Middle frontal gyrus (tissue), 1 donor: ENCODE results near the gene SMPD4.
"Not testable (repeated sequence)": the region's sequence is repeated elsewhere in the genome, so short reads cannot be mapped to it uniquely, and the experiment has no call there.

Source experiments
- DNase-seq: peaks from one replicate; pipeline ENCODE4 v3.0.0-alpha.2; 2015; ENCODE audit warnings: low spot score; ENCODE audit errors: extremely low spot score

The SMPD4 gene

DNA sequence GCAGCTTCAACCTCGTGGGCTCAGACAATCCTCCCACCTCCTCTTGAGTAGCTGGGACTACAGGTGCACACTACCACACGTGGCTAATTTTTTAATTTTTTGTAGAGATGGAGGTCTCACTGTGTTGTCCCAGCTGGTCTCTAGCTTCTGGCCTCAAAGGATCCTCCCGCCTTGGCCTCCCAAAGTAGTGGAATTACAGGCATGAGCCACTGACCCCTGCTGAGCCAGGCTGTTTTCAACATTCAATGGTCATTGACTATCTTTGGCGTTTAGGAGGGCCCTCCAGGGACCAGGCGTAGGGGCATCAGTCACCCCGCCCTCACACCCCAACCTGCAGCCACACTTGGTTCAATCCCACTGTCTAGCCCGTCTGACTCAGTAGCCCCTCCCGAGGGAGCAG, 5.9 kb upstream of the SMPD4 start:
- no peak for DNase-seq

DNA sequence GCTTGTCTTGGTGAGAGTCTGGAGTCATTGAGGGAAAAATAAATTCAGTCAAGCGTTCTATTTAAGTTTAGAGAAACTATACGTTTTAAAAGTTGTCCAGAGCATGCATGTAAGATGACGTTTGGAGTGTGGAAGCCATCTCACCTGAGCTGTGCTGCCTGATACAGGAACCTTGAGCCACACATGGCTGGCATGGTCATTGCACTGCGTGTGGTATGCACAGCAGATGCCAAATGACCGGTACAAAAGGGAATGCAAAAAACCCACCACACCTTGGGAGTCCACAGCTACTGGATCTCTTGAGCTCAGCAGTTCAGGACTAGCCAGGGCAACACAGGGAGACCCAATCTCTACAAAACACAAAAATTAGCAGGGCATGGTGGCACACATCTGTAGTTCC, 5.0 kb upstream of the SMPD4 start:
- DNase-seq, result no peak

DNA sequence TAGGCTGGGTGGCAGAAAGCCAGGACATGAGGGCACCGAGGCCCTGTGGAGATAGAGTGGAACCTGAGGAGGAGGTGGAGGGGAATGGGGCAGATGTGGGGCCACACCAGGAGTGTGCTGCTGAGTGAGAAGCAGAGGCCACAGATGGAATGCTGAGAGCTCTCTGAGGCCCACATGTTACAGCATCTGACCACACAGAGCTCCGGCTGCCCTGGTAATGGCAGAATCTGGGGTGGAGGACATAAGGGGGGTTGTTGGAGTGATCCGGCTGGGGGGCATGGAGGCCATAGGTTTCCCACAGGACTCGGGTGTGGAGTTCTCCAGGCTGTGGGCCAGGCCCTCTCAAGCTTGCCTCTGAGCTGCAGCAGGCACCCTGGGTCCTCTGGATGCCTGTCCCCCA, 4.5 kb upstream of the SMPD4 start:
- no peak for DNase-seq

DNA sequence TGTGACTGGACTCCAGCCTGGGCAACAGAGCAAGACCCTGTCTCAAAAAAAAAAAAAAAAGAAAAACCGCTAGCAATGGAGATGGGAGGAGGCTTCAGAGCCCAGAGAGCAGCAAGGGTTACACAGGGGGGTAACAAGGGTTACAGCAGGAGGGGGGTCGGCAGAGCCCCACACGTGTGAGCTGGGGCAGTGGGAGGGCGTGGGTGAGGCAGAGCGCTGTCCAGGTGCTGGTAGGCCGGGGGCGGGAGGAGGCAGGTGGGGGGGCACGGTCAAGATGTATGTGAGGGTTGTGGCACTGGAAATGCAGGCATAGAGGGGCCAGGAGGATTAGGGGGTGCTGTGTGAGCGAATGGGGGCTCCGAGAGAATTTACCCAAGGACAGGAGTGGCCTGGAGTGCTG, 4.0 kb upstream of the SMPD4 start:
- no peak for DNase-seq

DNA sequence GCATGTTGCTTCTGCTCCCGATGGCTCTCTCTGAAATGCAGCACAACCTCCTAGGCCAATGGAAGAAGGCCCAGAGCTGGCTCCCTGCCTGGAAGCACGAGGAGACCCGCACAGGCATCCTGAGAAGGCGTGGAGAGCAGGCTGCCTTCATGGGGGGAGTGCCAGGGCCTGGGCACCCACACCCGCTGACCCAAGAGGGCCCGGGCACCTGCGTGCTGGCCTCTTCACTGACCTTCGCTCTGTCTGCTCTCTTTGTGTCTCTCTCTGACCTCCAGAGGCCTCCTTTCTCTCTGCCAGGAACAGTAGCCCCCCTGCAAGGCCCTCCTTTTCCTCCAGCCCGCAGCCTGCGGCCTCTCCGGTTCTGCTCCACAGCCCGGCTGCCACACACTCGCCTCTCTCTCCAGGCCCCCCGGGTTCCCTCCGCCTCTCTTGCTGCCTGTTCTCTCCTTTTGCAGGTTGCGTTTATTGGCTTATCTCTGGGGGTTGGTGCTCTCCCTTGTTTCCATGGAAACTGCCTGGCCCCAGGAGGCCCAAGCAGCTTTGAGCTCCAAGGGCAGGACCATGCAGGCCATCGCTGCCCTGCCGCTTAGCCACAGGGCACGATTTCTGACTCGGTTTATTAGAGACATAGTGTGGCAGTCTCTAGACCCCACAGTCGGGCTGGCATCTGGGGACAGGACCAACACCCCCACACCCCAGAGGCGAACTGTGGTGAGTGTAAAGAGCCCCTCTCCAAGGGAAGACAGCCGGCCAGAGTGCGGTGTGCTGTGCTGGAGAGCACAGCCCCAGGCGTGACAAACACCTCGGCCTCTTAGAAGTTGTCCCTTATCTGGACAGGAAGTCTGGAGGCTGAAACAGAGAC, 2.3 kb upstream of the SMPD4 start:
- no peak for DNase-seq

DNA sequence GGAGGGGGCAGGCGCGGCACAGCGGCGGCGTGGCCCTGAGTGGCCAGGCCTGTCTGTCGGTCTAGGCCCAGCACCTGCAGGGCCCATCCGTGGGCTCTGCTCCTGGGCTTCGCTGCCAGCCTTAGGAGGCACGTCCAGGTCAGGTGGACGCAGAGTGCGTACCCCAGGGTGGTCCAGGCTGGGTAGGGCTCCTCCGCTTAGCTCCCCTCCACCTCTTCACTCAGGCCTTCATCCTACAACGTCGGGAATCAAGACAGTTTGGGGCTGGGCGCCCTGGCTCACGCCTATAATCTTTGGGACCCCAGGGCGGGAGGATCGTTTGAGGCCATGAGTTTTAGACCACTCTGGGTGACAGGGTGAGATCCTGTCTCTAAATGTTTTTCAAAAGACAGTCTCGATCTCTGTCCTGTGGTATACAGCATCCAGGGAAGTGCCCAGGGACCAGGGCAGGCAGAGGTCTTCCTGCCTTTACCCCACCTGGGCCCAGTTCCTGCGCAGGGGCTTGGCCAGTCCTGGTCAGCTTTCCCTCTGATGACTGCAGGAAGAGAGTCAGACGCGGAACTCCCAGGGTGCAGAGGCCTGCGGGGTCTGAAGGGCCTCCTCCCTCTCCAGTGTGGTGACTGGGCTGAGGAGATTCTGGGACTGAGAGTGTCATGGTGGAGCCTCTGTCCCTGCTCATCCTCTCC, 1.6 kb upstream of the SMPD4 start:
- DNase-seq, result not testable (repeated sequence)

DNA sequence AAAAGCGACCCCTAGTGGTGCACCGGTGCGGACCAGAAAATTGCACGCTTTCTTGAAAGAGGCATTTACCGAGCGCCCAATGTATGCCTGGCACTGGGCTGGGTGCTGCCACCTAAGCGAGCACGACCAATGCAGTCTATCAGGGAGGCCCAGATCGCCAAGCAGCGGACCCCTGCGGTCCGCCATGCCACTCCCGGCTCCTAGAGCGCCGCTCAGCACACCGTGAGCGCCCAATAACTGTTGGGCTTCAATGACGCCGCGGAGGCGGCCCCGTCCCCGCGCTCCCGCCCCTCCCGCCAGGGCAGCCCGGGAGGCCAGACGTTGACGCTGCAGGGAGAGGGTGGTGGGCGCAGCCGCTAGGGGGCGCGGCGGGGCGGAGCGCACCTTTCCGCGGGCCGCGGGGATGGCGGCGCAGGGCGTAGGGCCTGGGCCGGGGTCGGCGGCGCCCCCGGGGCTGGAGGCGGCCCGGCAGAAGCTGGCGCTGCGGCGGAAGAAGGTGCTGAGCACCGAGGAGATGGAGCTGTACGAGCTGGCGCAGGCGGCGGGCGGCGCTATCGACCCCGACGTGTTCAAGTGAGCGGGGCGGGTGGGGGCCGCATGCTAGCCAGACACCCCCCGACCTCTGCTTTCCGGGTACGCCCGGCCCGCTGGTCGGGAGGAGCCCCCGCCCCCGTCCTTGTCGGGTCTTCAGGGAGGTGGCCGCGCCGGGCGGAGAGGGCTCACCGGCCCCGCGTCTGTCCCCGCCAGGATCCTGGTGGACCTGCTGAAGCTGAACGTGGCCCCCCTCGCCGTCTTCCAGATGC, 679 bp upstream of the SMPD4 start, which contains the start of gene MZT2B:
Gene MZT2B, plus strand, starts transcription at position 383 of the 803 bp plus-strand sequence. Its CDS starts 21 bp downstream, at position 404.
- peak; percentile 80 for DNase-seq

DNA sequence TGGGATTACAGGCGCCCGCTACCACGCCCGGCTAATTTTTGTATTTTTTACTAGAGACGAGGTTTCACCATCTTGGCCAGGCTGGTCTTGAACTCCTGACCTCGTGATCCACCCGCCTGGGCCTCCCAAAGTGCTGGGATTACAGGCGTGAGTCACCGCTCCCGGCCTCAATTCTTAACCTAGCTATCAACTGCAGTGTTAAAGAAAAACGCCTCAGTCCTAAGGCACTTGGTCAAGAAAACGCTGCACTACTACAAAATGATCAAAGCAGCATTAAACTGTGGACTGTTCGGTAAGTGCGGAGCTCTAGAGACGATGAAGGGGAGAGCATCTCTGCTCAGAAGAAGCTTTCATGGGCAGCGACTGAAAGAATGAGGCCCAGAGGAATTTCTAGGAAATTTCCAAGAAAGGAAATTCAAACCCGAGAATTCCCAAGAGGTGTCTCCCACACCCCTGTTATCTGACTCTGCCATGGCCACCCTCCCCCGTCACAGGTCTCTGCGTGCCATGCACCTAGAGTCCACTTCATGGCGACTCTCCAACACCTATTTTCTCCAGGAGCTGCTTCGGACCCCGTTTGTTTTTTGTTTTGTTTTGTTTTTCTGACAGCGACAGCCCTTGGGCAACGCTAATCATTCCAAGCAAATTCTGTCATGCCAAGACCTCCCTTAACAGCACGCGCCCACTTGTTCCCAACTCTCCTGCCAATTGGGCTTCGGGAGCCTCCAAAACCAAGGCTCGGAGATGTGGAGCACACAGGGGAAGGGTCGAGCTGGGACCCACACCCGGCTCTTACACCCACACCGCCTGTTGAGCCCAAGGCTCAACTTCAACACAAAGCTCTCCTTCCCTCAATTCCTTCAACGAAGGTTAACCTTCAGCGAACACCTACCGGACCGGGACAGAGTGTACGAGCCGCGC, 738 bp downstream of the SMPD4 start:
- DNase-seq, result not testable (repeated sequence)

DNA sequence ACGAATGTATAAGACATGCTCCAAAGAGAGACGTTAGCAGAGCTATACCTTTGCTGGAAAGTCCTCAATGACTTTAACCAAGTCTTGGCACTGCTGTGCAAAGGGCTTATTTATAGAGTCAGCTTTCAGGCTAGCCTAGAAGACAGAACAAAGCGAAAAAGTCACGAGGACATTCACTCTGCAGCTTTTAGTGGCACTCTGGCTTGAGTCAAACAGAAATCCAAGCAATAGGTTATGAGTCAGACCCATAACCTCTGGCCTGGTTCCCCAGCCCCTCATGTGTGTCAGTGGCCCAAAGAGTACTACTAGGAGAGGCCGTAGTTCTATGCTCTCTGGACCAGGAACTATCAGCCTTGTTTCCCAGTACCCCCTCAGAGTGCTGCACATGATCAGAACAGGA, 6.5 kb downstream of the SMPD4 start:
- not testable (repeated sequence) for DNase-seq

DNA sequence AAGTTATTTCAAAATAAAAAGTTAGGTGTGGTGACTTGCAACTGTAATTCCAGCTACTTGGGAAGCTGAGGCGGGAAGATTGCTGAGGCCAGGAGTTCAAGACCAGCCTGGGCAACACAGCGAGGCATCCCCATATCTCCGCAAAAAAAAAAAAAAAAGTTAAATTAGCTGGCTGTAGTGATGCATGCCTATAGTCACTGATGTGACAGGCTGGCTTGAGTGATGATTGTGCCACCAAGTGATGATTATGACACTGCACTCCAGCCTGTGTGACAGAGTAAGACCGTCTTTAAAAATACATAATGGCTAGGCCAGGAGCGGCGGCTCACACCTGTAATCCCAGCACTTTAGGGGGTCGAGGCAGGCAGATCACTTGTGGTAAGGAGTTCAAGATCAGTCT, 11.5 kb downstream of the SMPD4 start:
- DNase-seq, result no peak

DNA sequence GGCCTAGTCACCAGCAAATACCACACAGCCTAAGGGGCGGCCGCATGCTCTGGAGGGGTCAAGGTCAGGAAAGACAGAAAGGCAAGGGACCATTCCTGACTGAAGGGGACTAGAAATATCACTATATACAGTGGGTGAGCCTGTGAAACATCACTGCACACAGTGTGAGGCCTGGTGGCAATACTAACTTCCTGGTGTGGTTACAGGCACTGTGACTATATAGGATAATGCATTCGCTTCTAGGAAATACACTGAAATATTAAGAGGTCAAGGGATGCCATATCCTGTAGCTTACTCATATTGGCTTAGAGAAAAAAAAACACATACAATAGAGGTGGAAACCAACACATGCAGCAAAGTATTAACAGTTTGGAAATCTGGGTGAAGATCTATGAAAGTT, 12.2 kb downstream of the SMPD4 start:
- not testable (repeated sequence) for DNase-seq

DNA sequence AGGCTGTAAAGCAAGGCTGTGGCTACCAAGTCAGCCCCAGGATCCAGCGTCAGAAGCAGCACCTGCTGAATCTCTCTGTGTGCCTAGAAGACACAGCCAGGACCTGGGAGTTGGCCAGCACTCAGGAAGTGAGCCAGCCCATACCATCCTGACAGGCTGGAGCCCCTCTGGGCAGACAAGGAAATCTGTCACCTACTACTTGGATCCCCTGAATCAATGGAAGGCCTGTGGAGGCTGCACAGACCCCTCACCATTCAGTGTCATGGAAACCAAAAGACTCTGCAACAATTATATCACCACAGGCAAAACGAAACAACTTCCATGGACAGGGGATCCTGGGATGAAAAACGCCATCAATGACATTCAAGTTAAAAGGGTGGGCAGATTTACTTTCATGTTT, 14.8 kb downstream of the SMPD4 start:
- DNase-seq, result not testable (repeated sequence)

DNA sequence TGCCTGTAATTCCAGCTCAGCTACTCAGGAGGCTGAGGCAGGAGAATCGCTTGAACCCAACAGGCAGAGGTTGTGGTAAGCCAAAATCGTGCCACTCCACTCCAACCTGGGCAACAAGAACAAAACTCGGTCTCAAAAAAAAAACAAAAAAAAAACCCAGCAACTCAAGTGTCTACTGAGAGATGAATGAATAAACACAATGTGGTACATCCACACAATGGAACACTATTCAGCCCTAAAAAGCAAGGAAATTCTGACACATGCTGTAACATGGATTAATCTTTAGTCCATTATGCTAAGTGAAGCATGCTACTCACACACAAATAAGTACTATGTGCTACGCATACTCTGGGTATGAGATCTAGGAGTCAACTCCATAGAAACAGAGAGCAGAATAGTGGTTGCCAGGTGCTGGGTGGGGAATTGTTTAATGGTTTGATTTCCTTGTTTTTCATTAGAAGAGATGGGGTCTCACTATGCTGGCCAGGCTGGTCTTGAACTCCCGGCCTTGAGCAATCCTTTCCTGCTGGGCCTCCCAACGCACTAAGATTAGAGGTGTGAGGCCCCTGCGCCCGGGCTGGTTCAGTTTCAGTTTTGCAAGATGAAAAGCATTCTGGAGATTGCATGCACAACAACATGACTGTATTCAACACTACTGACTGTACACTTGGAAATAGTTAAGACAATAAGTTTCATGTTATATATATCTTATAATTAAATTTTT, 15.9 kb downstream of the SMPD4 start:
- DNase-seq, result no peak

DNA sequence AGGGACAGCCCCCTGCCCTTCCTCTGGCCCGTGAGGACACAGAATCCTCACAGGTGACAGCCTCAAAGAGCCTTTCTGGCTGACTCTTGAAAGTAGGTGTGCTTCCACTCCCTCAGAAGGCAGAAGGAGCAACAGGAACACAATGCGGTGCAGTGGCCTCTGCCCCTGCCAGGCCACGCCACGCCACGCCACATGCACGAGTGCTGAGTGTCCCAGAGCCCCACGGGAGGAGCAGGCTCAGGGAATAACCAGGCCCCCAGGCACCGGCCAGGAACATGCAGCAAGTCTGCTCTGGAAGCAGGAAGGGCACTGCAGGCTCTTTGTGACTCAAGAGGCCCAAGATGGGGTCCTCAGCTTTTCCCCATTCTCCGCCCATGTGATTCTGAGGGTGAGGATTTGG, 18.4 kb downstream of the SMPD4 start:
- no peak for DNase-seq

DNA sequence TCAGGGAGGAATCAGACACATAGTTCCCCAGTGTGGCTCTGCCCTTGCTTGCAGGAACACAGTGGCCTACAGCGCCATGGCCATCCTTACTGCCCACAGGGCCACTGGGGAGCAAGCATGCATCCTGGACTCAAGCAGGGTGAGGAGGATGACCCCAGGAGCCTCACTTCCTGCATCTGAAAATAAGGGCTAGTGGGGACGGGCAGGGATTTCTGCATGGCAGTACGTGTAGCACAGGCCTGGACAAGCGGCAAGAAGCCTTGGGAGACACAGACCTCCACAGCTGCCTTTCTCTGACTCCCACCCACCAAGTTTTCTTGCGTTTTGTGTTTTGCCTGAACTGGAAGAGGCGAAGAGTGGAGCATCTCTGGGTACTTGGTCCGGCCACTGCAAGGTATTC, 18.9 kb downstream of the SMPD4 start:
- not testable (repeated sequence) for DNase-seq

DNA sequence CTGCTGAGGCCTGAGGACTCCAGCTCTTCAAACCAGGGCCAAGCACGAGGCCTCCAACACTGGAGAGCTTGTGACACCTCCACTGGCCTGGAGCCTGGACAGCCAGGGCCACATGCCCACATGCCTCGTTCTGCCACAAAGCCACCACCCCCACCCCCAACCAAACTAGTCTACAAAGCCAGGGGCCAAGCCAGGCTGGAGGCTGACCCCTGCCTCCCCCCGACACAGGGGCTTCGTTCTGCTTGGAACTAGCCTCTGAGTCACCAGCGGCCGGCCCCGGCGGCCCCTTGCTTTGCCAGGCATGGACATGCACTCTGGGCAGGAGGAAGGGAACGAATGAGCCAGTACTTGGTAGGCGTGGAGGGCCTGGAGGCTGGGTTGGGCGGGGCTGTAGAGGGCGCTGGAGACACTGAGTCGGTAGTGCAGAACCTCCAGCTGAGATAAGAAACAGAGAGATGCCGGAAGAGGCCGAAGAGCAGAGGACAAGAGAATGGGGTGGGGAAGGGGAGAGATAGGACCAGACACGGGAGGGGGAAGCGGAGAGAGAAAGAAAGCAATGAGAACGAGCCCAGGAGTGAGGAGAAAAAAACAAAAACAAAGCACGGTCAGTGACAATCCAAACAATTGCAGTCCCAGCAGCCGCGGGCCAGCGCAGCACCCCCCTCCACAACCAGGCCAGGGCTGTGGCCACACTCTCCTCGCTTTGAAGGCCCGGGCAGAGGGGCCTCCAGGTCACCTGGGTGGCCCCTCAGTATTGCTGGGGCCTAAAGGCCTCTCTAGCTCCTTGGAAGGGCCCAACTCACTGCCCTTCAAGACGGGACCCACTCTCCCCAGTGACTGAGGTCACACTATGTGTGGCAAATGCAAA, 20.3 kb downstream of the SMPD4 start:
- DNase-seq, result not testable (repeated sequence)

DNA sequence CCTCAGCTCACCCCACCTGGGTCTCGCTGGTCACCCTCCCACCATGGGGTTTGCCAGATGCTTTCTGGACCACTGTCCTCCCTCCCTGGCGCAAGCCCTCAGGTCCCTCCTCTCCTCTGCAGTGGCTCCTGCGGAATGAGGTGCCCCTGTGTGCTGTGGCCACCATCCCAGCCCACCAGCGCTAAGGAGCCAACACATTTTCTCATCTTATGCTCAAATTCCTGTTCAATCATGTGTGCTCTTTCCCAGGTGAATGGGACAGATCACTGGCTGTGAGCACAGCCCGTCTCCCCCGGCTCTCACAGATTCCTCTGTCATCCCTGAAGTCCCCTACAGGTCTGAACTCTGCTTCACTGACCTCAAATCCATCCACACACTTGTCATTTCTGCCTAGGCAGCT, 21.3 kb downstream of the SMPD4 start:
- DNase-seq, result no peak

DNA sequence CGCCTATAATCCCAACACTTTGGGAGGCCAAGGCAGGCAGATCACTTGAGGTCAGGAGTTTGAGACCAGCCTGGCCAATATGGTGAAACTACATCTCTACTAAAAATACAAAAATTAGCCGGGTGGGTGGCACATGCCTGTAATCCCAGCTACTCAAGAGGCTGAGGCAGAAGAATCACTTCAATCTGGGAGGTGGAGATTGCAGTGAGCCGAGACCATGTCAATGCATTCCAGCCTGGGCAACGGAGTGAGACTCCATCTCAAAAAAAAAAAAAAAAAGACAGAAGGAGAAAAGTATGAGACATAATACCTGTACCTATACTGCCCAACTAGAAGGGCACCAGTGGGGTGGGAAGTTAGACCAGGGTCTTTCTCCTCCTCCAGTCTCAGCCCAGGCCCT, 22.0 kb downstream of the SMPD4 start:
- DNase-seq, result not testable (repeated sequence)

DNA sequence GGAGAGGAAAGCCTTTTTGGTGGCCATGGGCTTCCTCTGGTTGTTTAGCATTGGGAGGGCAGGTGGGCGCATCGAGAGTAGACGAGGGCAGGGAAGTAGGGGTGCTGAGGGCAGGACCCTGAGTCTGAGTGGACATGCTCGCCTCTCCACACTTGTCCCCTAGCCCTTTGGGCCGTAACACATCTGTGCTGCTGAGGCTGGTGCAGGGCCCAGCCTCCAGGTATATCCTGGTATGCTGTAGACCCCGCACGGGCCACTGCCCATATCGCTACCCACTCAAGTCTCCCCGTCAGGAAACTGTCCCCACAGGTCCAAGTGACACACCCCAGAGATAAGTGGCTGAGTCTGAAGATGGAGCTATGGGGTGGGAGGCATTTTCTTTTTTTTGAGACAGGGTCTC, 22.8 kb downstream of the SMPD4 start:
- DNase-seq, result no peak
